ENCODE measurements around the gene RPL10. TPM values are rescaled to one million over a fixed set of nuclear protein-coding genes. Genes with fewer than 3 reads are reported as not detected.

Gene RPL10
- total RNA-seq, 1 experiment from 2014 or later, result 2,466 TPM

- ChIA-PET CTCF (no interaction called here), POLR2A (no interaction called here)
- BruUV-seq (replicated peaks), result no TSS peak
- in situ Hi-C loops (cut with HindIII; ENCODE audit: low pct_unique_long_range_greater_than_20kb, low sequenced_read_pairs), result no loop called here
- intact Hi-C loops (cut with micrococcal nuclease; ENCODE audit: unreplicated experiment), result no loop called here
- peaks cover 24% of the 10 kb centered on the region for H3K4me1 ChIP-seq (ENCODE audit: control insufficient read depth, insufficient read depth, low read length)
- peak; percentile 78 for DNase-seq (ENCODE audit: low read depth, low spot score)
- ATAC-seq, result peak; percentile 11
- no peaks in the 10 kb centered on the region for H3K36me3 ChIP-seq (ENCODE audit: control insufficient read depth, insufficient read depth, low read length)
- H3K4me3 ChIP-seq (ENCODE audit: low read depth in 2 of 2, low read length in 2 of 2), result peak overlapping the region; percentile 81 to 96
- H3K27ac ChIP-seq (ENCODE audit: low read length), result peak overlapping the region; percentile 83
- no peaks in the 10 kb centered on the region for H3K27me3 ChIP-seq (ENCODE audit: control insufficient read depth, insufficient read depth, low read length)
- no peaks in the 10 kb centered on the region for H3K9me3 ChIP-seq (ENCODE audit: control insufficient read depth, insufficient read depth, low read depth, low read length)
- TF ChIP-seq REST (IDR thresholded peaks at IDR 0.05; ENCODE audit: insufficient read depth in 1 of 2, low read depth in 2 of 2, low read length in 1 of 2) (no peak), SIN3A (IDR thresholded peaks at IDR 0.05; ENCODE audit: borderline replicate concordance, insufficient read depth, low read depth, low read length) (peak; percentile 16; the same call in 1 of the 2 replicates), POLR2AphosphoS5 (IDR thresholded peaks at IDR 0.05; ENCODE audit: low read depth, low read length) (no peak; the same call in 1 of the 2 replicates), TCF7L2 (IDR thresholded peaks at IDR 0.05; ENCODE audit: low read depth, low read length) (no peak), CTCF (IDR thresholded peaks at IDR 0.05) (no peak)
These were observed 29.3 kb upstream of the RPL10 start for GRCh38 chrX:154368630-154369448.

GRCh38 chrX:154369449-154370299 lies 28.5 kb upstream of the RPL10 start:
- DNase-seq (ENCODE audit: low read depth, low spot score) (peak; percentile 64), ATAC-seq (0 out of 2 replicates have a peak, but pooled peaks have one; percentile 1)
- H3K4me3 ChIP-seq (ENCODE audit: low read depth in 2 of 2, low read length in 2 of 2), result peak overlapping the region; percentile 81 to 96
- POLR2A ChIA-PET, result interaction anchor here (0.6 kb wide), 1 partner anchor 121 kb away, joined by 8 read pairs; the partner anchor contains the start of gene SLC10A3
- no peaks in the 10 kb centered on the region for H3K9me3 ChIP-seq (ENCODE audit: control insufficient read depth, insufficient read depth, low read depth, low read length)
- TF ChIP-seq SIN3A (IDR thresholded peaks at IDR 0.05; ENCODE audit: borderline replicate concordance, insufficient read depth, low read depth, low read length) (0 out of 2 replicates have a peak, but pooled peaks have one; percentile 20), REST (IDR thresholded peaks at IDR 0.05; ENCODE audit: insufficient read depth in 1 of 2, low read depth in 2 of 2, low read length in 1 of 2) (no peak), TCF7L2 (IDR thresholded peaks at IDR 0.05; ENCODE audit: low read depth, low read length) (no peak), CTCF (IDR thresholded peaks at IDR 0.05) (no peak), POLR2AphosphoS5 (IDR thresholded peaks at IDR 0.05; ENCODE audit: low read depth, low read length) (no peak)
- peak overlapping the region; percentile 94 for H3K27ac ChIP-seq (ENCODE audit: low read length)
- H3K4me1 ChIP-seq (ENCODE audit: control insufficient read depth, insufficient read depth, low read length), result peaks cover 27% of the 10 kb centered on the region
- intact Hi-C loops (cut with micrococcal nuclease; ENCODE audit: unreplicated experiment) (no loop called here), in situ Hi-C loops (cut with HindIII; ENCODE audit: low pct_unique_long_range_greater_than_20kb, low sequenced_read_pairs) (no loop called here)
- H3K27me3 ChIP-seq (ENCODE audit: control insufficient read depth, insufficient read depth, low read length), result no peaks in the 10 kb centered on the region
- TSS peak; percentile 65 for BruUV-seq (replicated peaks)
- CTCF ChIA-PET, result no interaction called here
- no peaks in the 10 kb centered on the region for H3K36me3 ChIP-seq (ENCODE audit: control insufficient read depth, insufficient read depth, low read length)
